NCI-H146 treated with DMSO at 0.1 percent for 48 hours (cell line): ENCODE measurements around the gene SLCO2A1.
A peak's percentile ranks its signal among the peaks of the same experiment; 100 is the strongest.
"Not testable (repeated sequence)": the region's sequence is repeated elsewhere in the genome, so short reads cannot be mapped to it uniquely, and the experiment has no call there.

Experiments used
- DNase-seq: peaks from one replicate; lab custom pipeline; 2025; ENCODE audit not compliant: unreplicated experiment; lab: John Stamatoyannopoulos, UW

The SLCO2A1 gene

DNA sequence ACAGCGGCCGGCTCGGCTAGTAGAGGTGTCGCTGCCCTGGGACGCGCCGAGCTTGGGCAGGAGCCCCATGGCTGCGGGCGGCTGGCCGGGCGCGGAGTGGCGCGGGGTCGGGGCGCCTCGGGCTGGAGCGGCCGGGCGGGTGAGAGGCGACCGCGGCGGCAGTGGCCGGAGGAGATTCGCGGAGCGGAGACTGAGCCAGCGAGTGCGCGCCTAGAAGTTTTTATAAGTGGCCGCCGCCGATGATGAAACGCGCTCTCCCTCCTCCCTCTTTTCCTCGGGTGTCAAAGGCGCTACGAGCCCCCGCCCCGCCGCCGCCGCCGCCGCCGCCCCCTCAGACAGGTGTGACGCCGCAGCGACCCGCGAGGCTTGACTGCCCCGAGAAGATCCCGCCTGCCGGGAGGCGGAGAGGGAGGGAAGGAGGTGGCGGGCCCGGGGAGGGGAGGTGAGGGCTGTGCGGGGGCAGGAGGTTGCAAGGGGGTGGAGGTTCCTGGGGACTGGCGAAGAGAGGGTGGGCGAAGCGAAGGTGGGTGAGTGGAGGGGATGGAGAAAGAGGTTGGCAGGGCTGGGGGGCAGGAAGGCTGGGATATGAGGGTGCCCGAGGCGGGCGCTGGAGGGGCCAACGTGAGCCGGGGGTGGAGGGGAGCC lies at the start of gene SLCO2A1:
SLCO2A1 (minus strand) TSS at position 192 of the 645 bp plus-strand sequence; CDS start at position 69, 123 bp downstream.
- DNase-seq: peak; percentile 24

DNA sequence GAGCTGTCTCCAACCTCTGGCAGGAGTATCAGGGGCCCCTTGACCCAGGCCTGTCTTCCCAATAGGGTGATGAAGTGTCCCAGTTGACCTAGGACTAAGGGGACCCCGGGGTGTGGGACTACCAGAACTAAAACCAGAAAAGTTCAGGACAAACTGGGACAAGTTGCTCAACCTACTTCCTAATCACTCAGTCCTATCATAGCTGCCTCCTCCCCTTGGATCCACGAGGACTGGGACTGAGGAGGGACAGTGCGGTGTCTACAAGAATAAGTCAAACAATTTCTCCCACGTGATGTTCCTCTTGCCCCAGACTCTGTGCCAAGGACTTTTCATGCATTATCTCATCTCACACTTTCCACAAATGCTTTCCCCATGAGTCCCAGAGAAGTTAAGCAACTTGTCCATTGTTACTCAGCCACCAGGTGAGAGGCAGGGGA lies 49.4 kb upstream of the SLCO2A1 start:
- DNase-seq: no peak

DNA sequence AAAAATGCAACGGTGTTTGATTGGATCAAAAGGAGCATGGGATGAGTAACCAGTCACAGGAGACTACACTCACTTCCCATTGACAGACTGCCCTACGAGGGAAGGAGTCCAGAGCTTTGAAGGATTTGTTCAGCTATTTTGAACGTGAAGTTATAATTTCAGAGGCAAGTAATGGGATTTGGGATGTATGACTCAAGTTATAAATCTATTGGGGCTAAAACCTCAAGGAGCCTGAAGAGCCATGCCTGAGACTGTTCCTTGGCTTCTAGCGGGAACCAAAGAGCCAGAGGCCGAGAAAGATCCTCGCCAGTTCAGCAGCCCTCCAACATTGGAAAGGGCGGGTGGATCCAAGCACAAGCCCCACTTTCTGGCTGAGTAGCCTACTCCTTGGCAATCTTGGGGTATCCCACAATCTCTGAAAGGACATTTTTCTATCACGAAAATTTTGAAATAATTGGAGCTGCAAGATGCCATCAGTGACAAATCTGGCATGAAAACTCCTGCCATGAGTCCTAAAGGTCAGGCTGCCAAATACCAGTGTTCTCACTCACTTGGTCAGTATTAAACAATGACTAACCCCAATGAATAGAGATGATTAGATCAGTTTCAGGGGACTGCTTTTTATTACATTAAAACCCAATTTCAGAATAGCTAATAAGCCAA lies 48.6 kb upstream of the SLCO2A1 start:
- no peak for DNase-seq

DNA sequence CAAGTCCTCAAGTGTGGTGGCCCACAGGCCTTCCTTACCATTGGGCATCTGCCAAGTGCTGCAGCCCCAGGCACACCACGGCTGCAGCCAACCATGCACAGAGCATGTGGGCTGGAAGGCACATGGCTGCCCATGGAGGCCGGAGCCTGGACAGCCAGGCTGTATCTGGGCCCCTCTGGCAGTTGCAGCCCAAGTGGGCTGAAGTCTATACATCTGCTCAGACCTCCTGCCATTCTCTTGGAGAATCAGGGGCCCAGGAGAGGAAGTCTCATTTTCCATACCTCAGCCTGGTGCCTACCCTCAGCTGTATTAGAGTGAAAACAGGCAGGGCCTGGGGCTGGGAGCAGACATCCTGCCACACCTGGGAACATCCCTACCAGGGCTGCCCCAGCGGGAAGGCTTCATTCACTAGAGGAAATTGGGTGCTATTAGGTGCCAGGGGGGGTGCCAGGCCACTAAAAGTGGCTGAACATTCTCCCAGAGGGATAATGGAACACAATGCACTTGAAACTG lies 48.0 kb upstream of the SLCO2A1 start:
- DNase-seq: no peak

DNA sequence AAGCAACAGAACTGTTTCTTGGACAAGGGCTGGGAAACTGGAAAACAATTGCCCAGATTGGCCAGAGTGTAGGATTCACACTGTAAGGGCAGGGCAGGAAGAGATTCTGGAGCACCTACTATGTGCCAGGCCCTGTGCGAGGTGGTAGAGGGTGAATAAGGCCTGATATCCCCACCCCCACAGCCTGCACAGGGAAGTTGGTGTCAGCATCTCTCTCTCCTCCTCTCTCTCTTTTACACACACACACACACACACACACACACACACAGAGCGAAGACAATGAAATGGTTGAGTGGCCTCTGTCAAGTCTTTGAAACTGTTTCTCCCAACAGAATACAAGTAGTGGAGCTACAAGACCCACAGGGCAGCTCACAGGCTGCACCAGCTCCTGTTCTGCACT lies 47.1 kb upstream of the SLCO2A1 start:
- DNase-seq: no peak

DNA sequence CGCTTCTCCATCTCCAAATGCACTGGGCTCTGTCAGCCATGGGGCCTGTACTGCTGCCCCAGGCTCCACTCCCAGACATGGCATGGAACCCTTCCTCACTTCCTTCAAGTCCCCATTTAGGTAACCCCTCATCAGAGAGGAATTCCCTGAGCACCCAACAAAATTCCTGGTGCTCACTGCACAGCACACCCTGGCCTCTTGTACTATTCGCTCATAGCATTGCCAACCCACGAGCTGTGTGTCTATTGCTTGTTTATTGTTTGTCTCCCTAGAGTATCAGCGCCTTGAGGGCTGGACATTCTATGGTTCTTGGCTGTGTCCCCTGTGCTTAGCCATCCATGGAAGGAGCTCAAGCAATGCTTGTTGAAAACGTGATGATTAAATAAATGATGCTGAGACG lies 46.1 kb upstream of the SLCO2A1 start:
- DNase-seq: no peak

DNA sequence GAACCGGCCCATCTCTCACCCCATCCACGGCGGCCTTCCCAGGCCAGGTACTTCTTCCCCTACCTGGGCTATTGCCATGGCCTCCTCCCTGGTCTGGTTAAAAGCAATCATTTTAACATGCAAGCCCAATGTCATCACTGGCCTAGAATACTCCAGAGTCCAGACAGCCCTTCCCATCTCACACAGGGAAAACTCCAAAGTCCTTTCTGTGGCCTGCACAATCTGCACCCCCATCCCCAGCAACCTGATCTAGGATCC lies 45.8 kb upstream of the SLCO2A1 start:
- no peak for DNase-seq

DNA sequence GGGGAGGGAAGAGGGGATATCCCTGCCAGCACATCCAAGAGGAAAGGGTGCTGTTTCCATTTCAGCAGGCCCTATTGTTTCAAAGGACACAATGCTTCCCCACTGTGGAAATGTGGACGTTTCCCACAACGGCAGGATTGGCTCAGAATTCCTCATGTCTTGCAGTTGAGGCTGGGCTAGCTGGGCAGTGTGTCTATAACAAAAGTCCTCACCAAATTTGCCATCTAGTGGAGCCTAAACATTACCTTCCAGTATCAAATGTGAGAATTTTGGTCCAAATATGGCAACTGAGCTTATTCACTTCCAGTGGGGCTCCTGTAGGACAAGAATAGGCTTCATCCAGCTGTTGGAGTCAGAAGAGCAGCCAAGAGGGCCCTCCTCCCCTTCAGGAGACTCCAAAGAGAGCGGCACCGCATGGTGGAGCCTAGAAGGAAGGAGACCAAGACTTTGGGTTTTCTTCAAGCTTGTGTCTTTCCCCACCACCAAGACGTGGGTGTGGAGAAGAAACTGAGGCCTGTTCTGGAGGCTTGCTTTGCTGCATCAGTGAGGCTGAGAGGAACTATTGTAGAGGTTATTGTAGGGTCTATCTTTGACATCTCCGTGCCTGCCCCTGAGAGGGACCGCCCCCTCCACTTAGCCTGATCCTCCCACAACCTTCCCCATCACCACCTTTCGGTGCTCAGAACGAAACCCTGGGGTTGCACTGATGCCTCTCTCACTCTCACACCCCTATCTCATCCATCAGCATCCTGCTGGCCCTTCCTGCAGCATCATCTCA lies 45.3 kb upstream of the SLCO2A1 start:
- no peak for DNase-seq

DNA sequence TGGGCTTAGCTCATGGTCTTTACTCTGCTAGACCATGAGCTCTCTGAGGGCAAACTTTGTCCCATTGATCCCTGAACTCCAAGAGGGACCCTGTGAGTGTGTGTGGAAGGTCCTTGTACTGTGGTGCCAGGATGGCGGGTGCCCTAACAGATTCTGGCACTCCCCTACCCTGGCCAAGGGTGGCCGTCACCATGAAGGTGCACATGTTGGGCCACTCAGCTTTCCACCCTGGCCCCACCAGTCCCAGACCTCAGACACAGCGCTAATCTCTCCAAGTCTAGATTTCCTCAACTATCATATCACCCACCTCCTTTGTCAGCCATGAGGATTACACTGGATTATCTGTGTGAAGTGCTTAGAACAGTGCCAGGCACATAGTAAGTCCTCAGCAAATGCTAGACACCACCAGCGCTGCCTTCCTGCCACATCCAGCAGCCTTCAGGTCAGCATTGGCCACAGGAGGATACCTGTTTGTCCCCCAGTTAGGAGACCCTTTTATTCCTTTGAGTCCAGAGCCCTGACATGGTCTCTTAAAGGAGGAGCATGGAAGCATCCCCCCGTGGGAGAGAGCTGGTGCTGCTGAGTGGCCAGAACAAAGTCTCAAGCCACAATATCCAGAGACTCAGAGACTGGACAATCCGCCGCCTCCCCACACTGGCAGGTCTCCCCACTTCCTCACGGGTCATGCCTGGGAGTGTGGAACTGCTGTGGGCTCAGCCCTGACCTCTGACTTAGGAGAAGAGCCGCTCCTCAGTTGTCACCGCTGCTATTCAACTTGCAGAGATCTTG lies 44.5 kb upstream of the SLCO2A1 start:
- DNase-seq: no peak

DNA sequence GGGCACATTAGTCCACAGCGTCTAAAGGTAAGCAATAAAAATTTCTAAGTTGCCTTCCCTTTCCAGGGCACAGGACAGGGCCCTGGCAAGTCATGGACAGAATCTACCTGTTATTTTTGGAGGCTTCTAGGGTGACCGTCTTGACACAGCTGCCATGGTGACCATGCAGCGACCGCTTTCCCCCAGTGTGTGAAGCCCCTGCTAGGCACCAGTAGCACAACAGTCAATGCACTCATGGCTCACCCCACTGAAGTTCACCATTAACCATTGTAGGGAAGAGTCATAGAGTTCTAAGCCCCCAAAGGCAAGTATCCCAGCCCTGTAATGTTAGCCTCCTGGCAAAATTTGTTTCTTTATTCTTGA lies 43.8 kb upstream of the SLCO2A1 start:
- DNase-seq: no peak

DNA sequence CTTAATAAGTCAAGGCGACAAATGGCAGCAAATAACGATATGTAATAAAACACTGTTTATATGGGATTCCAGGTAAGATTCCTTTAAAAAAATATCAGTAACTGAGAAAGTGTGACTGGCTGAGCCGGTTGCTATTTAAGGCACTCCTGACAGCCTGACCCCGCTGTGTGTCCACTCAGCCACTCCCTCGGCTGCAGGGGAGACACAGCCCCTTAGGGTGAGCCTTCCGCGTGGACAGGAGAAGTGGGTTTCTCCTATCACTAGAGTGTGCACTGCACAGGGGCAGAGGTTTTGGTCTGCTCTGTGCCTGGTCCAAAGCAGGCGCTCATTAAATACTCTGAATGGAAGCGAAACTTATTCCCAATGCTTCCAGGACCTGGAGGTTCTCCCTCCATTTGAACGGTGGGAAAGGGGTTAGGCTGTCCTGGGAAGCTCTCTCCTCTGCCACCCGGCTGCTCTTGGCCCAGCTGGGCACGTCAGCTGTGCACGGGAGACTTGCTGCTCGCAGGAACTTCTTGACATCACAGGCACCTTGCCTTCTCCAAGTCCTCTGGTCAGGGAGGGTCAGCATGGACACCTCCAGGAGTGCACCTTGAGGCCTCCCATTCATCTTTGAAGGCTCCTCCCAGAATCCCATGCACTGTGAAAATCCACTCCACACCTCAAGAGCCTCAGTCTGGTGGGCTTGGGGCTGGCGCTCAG lies 43.3 kb upstream of the SLCO2A1 start:
- DNase-seq: no peak

DNA sequence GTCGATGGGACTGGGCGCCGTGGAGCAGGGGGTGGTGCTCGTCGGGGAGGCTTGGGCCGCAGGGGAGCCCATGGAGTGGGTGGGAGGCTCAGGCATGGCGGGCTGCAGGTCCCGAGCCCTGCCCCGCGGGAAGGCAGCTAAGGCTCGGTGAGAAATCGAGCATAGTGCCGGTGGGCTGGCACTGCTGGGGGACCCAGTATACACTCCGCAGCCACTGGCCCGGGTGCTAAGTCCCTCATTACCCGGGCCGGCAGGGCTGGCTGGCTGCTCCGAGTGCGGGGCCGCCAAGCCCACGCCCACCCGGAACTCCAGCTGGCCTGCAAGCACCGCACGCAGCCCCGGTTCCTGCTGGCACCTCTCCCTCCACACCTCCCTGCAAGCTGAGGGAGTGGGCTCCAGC lies 40.6 kb upstream of the SLCO2A1 start:
- DNase-seq: not testable (repeated sequence)

DNA sequence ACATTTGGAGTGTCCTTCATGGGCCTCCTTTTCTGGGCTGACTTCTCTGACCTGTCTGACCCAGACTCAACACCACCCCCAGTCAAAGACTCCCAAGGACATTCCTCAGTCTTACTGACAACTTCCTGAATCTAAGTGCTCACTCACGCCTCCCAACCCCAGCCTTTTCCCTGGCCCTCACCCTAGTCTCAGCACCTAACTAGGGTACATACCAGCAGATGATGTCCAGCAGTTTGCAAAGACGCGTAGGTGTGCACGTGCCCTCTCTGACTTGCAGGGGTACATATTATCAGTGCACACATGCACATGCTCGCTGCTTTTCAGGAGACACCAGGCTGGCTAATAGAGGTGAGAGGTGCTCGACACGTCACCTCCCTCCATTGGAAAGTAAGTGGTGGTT lies 38.7 kb upstream of the SLCO2A1 start:
- no peak for DNase-seq

DNA sequence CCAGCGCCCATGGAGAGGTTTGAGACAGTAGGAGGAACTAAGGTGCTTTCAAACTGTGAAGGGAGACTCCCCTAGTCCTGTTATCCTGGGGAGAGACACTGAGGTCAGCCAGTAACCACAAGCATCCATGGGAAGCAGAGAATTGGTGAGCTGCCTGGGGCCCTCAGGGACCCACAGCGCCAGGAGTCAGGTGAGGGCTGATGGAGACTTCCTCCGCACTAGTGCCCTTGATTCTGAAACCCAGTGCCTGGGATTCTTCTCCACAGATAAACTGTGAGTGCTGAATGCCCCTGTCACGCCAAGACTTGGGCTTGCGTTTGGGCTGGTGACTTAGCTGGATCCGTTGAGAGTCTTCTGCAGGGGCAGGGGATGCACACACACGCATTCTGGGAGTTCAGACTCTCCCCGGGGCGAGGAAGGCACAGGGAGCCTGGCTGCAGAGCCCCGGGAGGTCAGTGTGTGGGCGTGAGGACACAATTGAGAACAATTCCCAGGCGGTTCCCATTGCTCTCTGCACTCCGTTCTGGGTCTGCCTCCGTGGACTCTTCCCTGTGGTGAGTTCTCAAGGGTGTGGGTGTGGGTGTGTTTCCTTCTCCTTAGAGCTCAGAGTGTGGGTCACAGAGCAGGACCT lies 37.9 kb upstream of the SLCO2A1 start:
- DNase-seq: no peak

DNA sequence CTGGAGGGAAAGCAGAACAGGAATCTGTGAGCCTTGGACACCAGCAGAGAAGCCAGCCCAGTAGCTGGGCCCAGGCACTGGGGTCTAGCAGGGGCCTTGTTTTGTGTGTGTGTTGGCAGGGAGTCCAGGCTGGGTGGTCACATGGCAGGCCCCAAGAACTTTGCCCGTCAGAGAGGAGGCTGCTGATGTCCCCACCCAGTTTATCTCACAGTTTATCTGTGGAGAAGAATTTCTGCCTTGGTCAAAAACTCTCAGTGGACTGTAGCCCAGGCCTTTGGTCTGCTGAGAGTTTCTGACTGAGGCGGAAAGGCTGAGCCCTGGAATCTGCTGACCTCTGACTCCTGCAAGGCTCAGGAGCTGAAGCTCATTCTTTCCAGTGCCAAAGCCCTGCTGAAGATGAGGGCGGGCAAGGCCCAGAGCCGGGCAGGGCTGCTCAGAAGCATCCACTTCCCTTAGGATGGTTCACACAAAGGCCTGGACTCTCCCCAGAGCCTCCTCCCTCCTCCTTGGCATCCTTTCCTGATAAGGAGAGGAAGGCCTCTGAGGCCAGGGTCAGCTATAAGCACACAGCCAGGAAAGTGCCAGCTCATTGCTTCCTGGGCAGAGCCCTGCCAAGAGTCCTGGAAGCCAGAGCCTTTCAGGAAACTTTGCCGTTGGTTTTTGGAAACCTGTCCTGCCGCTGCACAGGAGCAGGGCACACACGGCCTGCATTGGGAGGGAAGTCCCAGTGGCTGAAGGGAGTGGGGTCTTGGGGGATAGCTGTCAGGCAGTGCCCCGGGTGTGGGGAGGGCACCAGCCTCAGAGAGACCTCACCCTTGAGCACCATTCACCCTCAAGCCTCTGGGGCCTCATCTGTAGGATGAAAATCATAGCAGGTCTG lies 37.2 kb upstream of the SLCO2A1 start:
- DNase-seq: no peak

DNA sequence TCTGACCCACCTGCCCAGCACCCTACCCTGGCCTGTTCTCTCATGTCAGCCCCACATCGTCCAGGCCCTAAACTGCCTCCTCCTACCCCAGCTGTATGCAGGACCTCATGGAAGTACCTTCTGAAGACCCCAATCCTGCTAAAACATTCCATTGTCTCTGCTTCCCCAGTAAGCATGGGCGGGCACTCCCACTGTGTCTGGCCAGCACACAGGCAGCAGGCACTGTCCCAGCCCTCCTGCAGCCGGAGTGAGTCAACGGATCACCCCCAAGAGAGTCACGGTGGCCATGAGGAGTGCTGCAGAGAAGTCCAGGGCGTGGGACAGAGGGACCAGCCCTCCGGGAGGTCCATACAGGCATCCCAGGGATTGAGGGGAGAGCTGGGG lies 36.4 kb upstream of the SLCO2A1 start:
- no peak for DNase-seq

DNA sequence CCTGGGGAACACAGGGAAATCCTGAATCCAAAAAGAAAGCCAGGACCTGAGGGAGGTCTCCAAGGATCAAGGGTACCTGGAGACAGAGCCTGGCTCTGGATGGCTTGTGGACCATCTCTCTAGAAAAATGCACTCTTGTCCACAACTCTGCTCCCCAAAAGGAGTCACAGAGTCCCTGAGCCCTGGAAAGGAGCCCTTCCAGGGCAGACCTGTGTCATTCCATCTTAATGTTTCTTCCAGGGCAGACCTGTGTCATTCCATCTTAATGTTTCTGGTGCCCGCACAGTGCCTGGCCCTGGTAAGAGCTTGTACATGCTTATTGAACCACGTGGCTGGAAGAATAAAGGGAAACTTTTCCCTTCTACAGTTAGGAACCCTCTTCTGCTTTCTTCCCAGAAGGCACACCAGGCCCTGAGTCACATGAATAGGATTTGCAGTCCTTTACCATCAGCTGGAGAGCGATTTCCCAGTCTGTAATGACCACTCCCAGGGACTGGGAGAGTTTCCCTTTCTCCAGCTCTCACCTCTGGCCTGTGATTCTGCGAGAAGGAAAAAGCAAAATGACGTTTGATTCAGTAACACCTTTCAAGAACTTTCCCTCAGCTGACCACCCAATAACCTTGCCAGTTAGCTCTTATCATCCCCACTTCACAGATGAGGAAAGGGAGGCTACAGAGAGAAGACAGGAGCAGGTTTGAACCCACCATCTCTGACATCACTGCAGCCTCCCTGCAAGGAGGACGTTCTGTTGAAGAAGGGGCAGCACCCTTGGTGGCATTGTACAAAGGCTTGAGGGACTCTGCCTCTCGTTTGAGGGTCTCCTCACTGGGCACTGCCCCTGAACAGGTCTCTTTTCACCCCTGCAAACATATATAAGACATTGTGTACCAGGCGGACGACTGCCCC lies 35.8 kb upstream of the SLCO2A1 start:
- no peak for DNase-seq

DNA sequence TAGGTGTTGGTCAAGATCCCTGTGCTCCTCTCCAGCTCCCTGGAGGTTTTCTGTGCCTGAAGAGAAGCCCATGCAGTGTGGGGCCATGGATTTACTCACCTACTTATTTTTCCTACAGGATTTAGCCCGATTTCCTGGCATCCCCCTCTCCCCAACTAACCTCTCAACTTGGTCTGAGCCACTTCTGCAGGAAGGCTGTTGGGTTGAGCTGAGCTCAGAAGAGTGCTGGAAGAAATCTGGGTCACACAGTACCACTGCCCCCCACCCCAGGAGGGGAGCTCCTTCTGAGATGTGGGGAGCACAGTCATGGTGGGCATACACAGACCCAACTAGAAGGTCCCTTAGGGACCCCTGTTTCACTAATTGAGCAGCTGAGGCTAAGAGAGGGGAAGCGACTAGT lies 34.4 kb upstream of the SLCO2A1 start:
- DNase-seq: no peak
